GM23248 (cell line): ENCODE results near the gene PUM1.

ENCODE experiments used
- EZH2 ChIP-seq: fragments of 200-600 bp; sonication (generic); IDR thresholded peaks from 2 replicates; pipeline ENCODE4 v1.6.1; 2018; ENCODE audit warnings: antibody characterized with exemption, mild to moderate bottlenecking; ENCODE audit not compliant: insufficient read depth, poor library complexity, severe bottlenecking
- EZH2phosphoT487 ChIP-seq: fragments of 200-600 bp; sonication (generic); IDR thresholded peaks from 2 replicates; pipeline ENCODE4 v1.6.1; 2018; ENCODE audit warnings: antibody characterized with exemption, moderate library complexity, mild to moderate bottlenecking, low read depth; ENCODE audit not compliant: insufficient read depth

DNA sequence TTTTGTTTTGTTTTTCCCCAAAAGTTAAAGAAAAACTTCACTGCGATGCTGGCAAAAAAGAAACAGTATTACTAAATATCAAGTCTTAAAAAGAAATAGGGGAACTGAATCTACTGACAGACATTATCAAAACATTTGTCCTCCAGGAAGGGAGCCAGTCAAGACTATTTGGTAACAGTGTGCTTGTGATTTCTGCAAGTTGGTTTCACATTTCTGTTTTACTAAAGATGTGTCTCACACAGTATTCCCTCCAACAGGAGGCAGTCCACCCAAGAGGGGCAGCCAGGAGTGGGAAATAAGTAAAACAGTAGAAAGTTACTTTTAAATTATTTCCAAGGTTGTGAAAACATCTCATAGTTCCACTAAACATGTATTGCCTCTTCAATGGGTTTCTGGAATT lies 82.6 kb downstream of the PUM1 start:
- TF ChIP-seq EZH2phosphoT487 (no peak), EZH2 (no peak)
